GM18520 (cell line): ENCODE results near the gene PELI2.

ENCODE experiments used
- ATAC-seq: cut with Tn5 transposase; IDR thresholded peaks from one replicate; pipeline ENCODE4 v1.9.1; 2021; ENCODE audit not compliant: unreplicated experiment

The PELI2 gene

DNA sequence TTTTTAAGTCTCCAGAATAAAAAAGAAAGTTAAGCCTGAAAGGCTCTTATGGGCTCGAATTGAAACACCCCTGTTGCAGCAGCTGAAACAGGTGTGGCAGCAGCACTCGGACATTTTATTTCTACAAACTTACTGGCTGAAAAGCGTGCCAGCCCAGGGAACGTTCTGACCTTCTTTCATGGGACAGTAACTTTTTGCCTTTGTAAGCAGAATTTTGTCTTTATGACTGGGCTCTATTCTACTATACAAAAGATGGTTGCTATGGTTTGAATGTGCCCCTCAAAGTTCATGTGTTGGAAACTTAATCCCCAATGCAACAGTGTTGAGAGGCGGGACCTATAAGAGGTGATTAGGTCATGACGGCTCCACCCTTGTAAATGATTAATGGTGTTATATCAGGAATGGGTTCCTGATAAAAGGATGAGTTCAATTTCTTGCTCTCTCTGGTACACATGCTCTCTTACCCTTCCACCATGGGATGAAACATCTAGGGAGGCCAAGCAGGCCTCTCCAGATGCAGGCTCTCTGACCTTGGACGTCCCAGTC is 52.7 kb downstream of the PELI2 start:
- ATAC-seq, result no peak

DNA sequence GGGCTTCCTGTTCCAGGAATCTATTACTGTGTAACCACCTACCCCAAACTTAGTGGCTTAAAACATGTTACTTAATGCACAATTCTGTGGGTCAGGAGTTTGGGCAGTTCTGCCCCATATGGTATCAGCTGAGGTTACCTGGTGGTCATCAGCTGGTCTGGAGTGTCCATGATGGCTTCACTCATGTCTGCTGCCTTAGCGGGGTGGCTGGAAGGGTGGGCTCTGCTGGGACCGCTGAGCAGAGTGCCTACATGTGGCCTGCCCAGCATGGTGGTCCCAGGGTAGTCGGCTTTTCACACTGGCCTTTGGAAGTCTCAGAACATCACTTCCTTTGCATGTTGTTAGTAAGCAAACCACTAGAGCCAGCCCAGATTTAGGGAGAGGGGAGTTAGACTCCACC is 53.9 kb downstream of the PELI2 start:
- no peak for ATAC-seq

GRCh38 chr14:56172571-56172971 is 54.4 kb downstream of the PELI2 start:
- no peak for ATAC-seq

- ATAC-seq, result no peak
Observed at GRCh38 chr14:56173365-56173922, 55.2 kb downstream of the PELI2 start.

- no peak for ATAC-seq
Observed at GRCh38 chr14:56175773-56176172, 57.6 kb downstream of the PELI2 start.

DNA sequence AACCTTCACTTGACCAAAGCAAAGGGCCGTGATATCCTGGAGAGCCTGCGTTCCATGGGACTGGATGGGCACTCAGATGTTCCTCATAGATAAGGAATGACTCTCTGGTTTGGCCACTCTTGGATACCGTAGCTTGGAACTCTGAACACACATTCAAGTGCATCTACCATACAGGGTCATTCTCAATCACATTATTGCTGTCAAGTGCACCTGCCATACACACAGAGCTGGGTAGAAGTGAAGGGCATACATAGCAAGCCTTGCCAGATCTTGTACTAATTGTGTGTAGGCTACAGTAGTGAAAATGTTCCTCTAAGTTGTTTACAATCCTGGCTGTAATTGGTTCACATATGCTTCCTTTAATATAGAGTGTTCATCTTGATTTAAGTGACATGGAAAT is 58.3 kb downstream of the PELI2 start:
- no peak for ATAC-seq

DNA sequence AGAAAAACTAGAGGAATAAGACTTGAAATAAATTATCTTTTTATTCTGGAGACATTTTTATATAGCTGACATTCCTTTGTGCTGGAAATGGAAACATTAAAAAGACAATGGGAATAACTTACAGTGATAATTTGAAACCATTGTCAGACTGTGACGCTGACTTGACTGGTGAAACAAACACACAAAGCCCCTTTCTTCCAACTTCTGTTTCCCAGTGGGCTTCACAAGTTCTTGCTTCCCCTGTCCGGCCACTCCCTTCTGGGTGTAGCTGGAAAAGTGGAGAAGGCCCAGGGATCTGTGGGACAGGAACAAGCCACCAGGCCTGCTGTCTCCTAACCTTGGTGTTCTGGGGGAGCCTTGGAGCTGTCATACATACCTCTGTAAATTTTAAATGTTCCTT is 58.8 kb downstream of the PELI2 start:
- no peak for ATAC-seq

GRCh38 chr14:56180754-56181542 is 62.7 kb downstream of the PELI2 start:
- no peak for ATAC-seq

GRCh38 chr14:56181681-56182085 is 63.5 kb downstream of the PELI2 start:
- ATAC-seq, result no peak

DNA sequence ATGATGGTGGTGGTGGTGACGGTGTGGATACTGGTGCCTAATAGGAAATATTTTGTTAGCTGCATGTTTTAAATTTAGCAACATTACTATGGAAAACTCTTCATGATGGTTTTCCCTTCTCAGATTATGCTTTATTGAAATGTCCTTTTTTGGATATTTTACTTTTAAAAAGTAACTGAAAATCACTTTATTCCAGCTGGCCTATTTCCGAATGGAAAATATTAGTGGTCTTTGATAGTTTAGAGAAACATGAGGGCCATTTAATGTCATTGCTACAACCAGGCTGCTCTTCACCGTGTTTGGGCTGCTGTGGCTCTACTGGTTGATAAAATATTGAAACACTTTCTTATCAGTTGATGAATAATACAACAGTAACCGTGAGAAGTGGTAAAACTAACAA is 64.2 kb downstream of the PELI2 start:
- ATAC-seq, result no peak

DNA sequence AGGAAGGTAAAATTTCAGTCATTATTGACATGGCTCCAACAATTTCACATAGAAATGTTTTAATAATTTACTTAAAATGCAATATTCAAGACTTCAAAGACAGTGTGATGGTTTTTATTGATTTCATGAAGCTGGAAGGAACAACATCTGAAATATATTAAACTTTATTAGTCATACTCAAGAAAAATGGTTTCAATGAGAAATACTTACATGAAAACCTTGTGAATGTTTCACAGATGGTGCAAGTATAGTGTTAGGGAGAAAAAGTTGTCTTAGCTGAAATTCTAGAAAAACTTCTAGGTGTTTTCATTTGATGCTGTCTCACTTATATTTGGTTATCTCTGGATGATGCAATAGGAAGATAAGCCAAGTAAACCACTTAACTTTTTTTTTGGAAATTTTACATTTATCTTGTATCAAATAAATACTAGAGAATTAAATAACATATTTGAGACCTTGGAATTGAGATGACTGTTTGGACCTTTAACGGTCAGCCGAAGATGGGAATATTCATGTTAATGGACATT is 65.5 kb downstream of the PELI2 start:
- no peak for ATAC-seq

GRCh38 chr14:56185992-56186391 is 67.8 kb downstream of the PELI2 start:
- no peak for ATAC-seq

DNA sequence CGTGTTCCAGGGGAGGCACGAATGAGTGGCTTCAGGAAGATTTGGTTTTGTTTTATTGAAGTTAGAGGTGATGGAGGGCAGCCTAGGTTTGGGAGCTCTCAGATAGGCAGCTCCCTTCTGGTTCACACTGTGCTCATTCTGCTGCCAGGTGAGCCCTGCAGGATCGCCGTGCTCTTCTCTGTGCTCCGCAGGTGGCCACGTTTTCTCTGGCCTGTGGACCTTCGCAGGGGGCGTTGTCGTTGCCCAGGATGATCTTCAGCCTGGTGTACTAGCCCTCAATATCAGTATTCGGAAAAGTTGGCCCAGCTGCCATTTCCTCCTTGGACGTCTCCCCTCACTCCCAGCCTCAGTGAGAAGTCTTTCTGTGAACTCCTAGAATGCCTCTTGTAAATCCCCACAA is 69.5 kb downstream of the PELI2 start:
- ATAC-seq, result no peak

DNA sequence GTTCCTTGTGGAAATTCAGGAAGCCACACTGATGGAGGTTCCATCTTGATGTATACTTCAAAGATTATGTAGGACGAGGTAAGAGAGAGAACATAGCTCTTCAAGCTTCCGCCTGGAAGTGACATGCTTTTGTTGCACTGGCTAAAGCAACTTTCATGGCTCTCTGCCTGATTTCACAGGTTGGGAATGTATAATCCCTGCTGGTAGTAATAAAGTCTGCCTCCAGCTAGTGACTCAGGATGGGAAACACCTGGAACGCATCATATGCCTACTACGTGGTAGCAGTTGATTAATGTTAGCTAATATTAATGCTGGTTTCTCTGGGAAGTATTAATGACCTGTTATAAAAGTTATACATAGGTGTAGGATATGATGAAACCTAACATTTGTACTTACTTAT is 71.1 kb downstream of the PELI2 start:
- no peak for ATAC-seq

GRCh38 chr14:56193347-56193746 is 75.1 kb downstream of the PELI2 start:
- no peak for ATAC-seq

- no peak for ATAC-seq
Observed at GRCh38 chr14:56194042-56194441, 75.8 kb downstream of the PELI2 start.

- no peak for ATAC-seq
Observed at GRCh38 chr14:56195223-56195622, 77.0 kb downstream of the PELI2 start.

DNA sequence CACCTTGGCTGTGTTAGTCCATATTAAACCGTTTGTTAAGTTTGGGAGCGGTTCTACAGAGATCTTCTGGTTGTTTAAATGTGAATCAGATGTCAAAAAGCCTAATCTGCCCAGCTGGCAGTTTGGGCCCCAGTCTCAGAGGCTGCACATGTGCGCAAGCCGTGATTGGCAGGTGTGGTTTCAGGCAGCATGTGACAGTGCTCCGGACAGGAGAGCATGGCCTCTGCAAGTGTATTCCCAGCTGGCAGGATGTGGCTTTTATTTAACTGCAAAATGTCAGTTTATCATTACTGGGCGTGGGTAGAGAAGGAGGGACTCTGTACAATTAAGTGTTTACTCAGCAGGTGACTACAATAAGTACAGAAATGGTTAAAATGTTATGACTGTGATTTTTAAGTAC is 77.5 kb downstream of the PELI2 start:
- no peak for ATAC-seq

- no peak for ATAC-seq
Observed at GRCh38 chr14:56196274-56196673, 78.1 kb downstream of the PELI2 start.

- no peak for ATAC-seq
Observed at GRCh38 chr14:56197150-56197549, 78.9 kb downstream of the PELI2 start.

DNA sequence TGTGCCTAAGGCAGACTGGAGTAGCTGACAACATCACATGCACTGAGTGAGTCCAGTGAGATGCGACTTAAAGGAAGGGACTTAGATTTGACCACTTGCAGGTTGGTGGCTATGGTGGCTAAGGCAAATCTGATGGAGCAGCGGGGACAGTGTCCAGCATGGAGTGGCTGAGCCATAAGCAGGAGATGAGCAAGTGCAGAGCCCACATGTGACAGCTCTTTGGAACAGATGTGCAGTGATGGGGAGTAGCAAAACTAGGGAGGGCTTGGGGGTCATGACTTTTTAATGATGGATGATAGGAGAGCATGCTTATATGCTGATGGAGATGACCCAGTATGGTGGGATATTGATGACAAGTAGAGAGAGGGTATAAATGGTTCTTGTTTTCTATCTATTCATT is 80.2 kb downstream of the PELI2 start:
- ATAC-seq, result no peak
